ENCODE data around the gene UBXN1. TPM values are rescaled to one million over a fixed set of nuclear protein-coding genes. Genes with fewer than 3 reads are reported as not detected.

UBXN1 gene
- total RNA-seq, 1 experiment from 2014 or later, result 94.2 TPM

- ChIA-PET RAD21 (ENCODE audit: low non-redundant PET in 1 of 2, low total read pairs in 2 of 2, uncharacterized antibody in 2 of 2, unreplicated experiment in 2 of 2) (no interaction called here), CTCF (no interaction called here), POLR2A (interaction anchor here (1.2 to 2.4 kb wide), 2 partner anchors 13 to 86 kb away, joined by 4 to 6 read pairs; partner anchors contain the start of genes C11orf98, CSKMT and TUT1)
- peak overlapping the region; percentile 84 for H3K9ac ChIP-seq (ENCODE audit: low read length)
- DNase-seq (ENCODE audit: low read depth, low spot score) (no peak), ATAC-seq (no peak)
- intact Hi-C loops (cut with micrococcal nuclease), result loop anchor here (10.0 kb wide), 1 partner anchor 87 kb away; the partner anchor contains the start of gene POLR2G
- H3K4me2 ChIP-seq (ENCODE audit: low read length), result peak overlapping the region; percentile 95
- H3K9me3 ChIP-seq (ENCODE audit: control insufficient read depth in 1 of 2, insufficient read depth in 1 of 2, low read depth in 1 of 2, low read length in 2 of 2), result no peaks in the 10 kb centered on the region
- H3K4me1 ChIP-seq (ENCODE audit: control insufficient read depth in 1 of 2, insufficient read depth in 2 of 2, low read length in 2 of 2), result peaks cover 31 to 51% of the 10 kb centered on the region in 2 experiments
- H3K4me3 ChIP-seq (replicated peaks in 1 of 2; ENCODE audit: low read depth in 1 of 2, low read length in 2 of 2), result peak overlapping the region; percentile 80 to 87
- no peaks in the 10 kb centered on the region for H4K20me1 ChIP-seq (ENCODE audit: insufficient read depth)
- H3K9me2 ChIP-seq (ENCODE audit: insufficient read depth), result no peaks in the 10 kb centered on the region
- BruUV-seq (replicated peaks), result no TSS peak
- no peak overlapping the region for H3K27ac ChIP-seq (ENCODE audit: low read depth, low read length)
- no peak for TF ChIP-seq POLR2A (IDR thresholded peaks at IDR 0.05; ENCODE audit: borderline replicate concordance, extremely low read depth, insufficient read depth, insufficient read length)
- no peaks in the 10 kb centered on the region for H3K27me3 ChIP-seq (ENCODE audit: insufficient read depth, low read length)
- peaks cover 55% of the 10 kb centered on the region for H3K79me2 ChIP-seq (ENCODE audit: insufficient read depth, low read length)
- peaks cover 6 to 11% of the 10 kb centered on the region in 2 experiments; a peak in 3 of 4 replicates for H3K36me3 ChIP-seq (ENCODE audit: control insufficient read depth in 1 of 2, insufficient read depth in 2 of 2, low read length in 2 of 2)
- H2AFZ ChIP-seq (ENCODE audit: low read depth, low read length, poor library complexity, severe bottlenecking), result no peak overlapping the region
Measured at GRCh38 chr11:62677714-62678113, 1.2 kb downstream of the UBXN1 start.

GRCh38 chr11:62677156-62677555 lies 1.7 kb downstream of the UBXN1 start:
- Histone ChIP-seq H3K9me3 (ENCODE audit: control insufficient read depth in 1 of 2, insufficient read depth in 1 of 2, low read depth in 1 of 2, low read length in 2 of 2) (no peaks in the 10 kb centered on the region), H3K27me3 (ENCODE audit: insufficient read depth, low read length) (no peaks in the 10 kb centered on the region), H2AFZ (ENCODE audit: low read depth, low read length, poor library complexity, severe bottlenecking) (no peak overlapping the region), H3K27ac (ENCODE audit: low read depth, low read length) (no peak overlapping the region), H3K36me3 (ENCODE audit: control insufficient read depth in 1 of 2, insufficient read depth in 2 of 2, low read length in 2 of 2) (peaks cover 6 to 11% of the 10 kb centered on the region in 2 experiments; a peak in 3 of 4 replicates), H4K20me1 (ENCODE audit: insufficient read depth) (no peaks in the 10 kb centered on the region), H3K4me2 (ENCODE audit: low read length) (peak overlapping the region; percentile 95), H3K9ac (ENCODE audit: low read length) (peak overlapping the region; percentile 84; the same call in 1 of the 2 replicates), H3K9me2 (ENCODE audit: insufficient read depth) (no peaks in the 10 kb centered on the region), H3K79me2 (ENCODE audit: insufficient read depth, low read length) (peaks cover 61% of the 10 kb centered on the region), H3K4me3 (replicated peaks in 1 of 2; ENCODE audit: low read depth in 1 of 2, low read length in 2 of 2) (peak overlapping the region in 1 of 2 experiments; percentile 87; a peak in 1 of 4 replicates), H3K4me1 (ENCODE audit: control insufficient read depth in 1 of 2, insufficient read depth in 2 of 2, low read length in 2 of 2) (peaks cover 32 to 57% of the 10 kb centered on the region in 2 experiments)
- TF ChIP-seq SP1 (IDR thresholded peaks at IDR 0.05; ENCODE audit: low read depth) (no peak), EGR1 (IDR thresholded peaks at IDR 0.05; ENCODE audit: low read depth) (no peak), ZNF274 (IDR thresholded peaks at IDR 0.05; ENCODE audit: low read depth, low read length) (no peak), EZH2phosphoT487 (IDR thresholded peaks at IDR 0.05; ENCODE audit: borderline replicate concordance) (no peak), EZH2 (IDR thresholded peaks at IDR 0.05) (no peak), POLR2AphosphoS5 (IDR thresholded peaks at IDR 0.05; ENCODE audit: low read depth, low read length) (no peak), YY1 (IDR thresholded peaks at IDR 0.05; ENCODE audit: extremely low read depth, insufficient replicate concordance, low read depth, low read length) (no peak), ELF1 (IDR thresholded peaks at IDR 0.05; ENCODE audit: borderline replicate concordance, low read depth) (no peak), ZFX (IDR thresholded peaks at IDR 0.05) (no peak), JUND (IDR thresholded peaks at IDR 0.05) (no peak), POLR2A (IDR thresholded peaks at IDR 0.05; ENCODE audit: borderline replicate concordance, extremely low read depth, insufficient read depth, insufficient read length) (no peak), CEBPB (IDR thresholded peaks at IDR 0.05; ENCODE audit: low read depth) (no peak), SIN3A (IDR thresholded peaks at IDR 0.05; ENCODE audit: low read depth) (no peak), TCF7L2 (IDR thresholded peaks at IDR 0.05; ENCODE audit: borderline replicate concordance, extremely low read depth, insufficient read depth, insufficient read length) (no peak), MAX (IDR thresholded peaks at IDR 0.05) (no peak)
- ChIA-PET RAD21 (ENCODE audit: low non-redundant PET in 1 of 2, low total read pairs in 2 of 2, uncharacterized antibody in 2 of 2, unreplicated experiment in 2 of 2) (no interaction called here), POLR2A (interaction anchor here (0.9 to 2.4 kb wide), 3 partner anchors 12 to 85 kb away, joined by 3 to 6 read pairs (median 4); partner anchors contain the start of genes C11orf98, CSKMT, HNRNPUL2 and TUT1), CTCF (no interaction called here)
- no peak for DNase-seq (ENCODE audit: low read depth, low spot score)
- intact Hi-C loops (cut with micrococcal nuclease), result loop anchor here (10.0 kb wide), 1 partner anchor 88 kb away; the partner anchor contains the start of gene POLR2G
- BruUV-seq (replicated peaks), result no TSS peak
- no peak for ATAC-seq

Measured in HCT116 (cell line).